ENCODE results near the gene GPC1.

GPC1 gene

DNA sequence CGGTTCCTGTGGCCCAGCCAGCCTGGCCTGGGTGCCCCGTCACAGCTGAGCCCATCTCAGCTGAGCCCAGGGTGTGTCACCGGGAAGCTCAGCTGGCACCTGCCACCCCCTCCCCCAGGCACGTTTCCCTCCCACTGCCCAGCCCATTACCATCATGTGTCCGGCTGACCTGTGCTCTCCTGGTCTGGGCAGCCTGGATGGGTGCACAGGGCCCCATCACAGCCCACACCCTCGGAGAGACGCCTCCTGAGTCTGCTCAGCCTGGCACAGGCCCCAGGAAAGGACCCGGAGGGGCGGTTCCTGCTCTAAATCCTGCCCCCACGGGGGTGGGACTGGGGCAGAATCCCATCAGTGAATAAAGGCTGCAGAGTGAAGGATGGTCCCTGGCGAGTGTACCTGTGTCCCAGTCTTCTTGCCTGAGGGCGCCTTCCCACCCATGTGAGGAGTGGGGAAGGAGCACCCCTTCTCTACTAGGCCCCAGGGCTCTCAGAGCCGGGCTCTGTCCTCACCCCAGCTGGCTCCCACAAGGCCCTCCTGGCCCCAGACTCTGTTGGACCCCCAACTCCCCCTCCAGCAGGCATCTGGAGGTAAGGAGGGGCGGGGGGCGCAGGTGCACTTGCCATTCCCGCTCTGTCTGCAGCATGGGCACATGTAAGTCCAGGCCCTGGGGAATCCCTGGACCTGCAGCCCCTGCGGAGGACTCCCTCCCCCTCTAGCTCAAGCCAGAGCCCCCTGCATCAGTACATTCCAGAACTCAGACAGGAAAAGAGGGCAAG lies 21.2 kb downstream of the GPC1 start:
- DNase-seq (ENCODE audit: low spot score in 2 of 2), result no peak
- Mint-ChIP-seq H3K4me1 (peaks cover 15% of the 10 kb centered on the region), H3K27ac (ENCODE audit: low read depth) (no peak overlapping the region), H3K4me3 (no peak overlapping the region), H3K27me3 (peaks cover 34% of the 10 kb centered on the region), H3K36me3 (ENCODE audit: insufficient read depth) (peaks cover 10% of the 10 kb centered on the region), H3K9me3 (no peaks in the 10 kb centered on the region)
- ATAC-seq (replicated peaks; ENCODE audit: extremely low read depth, poor library complexity, severe bottlenecking), result no peak

- DNase-seq (ENCODE audit: low spot score in 2 of 2) (no peak), ATAC-seq (replicated peaks; ENCODE audit: extremely low read depth, poor library complexity, severe bottlenecking) (no peak)
- Mint-ChIP-seq H3K36me3 (ENCODE audit: insufficient read depth) (peaks cover 8% of the 10 kb centered on the region), H3K9me3 (no peaks in the 10 kb centered on the region), H3K4me3 (no peak overlapping the region), H3K27me3 (peaks cover 28% of the 10 kb centered on the region), H3K27ac (ENCODE audit: low read depth) (no peak overlapping the region), H3K4me1 (peaks cover 9% of the 10 kb centered on the region)
These were observed 22.0 kb downstream of the GPC1 start for GRCh38 chr2:240457223-240458043.

- no peak overlapping the region for H3K27ac Mint-ChIP-seq (ENCODE audit: low read depth)
- H3K36me3 Mint-ChIP-seq (ENCODE audit: insufficient read depth), result peaks cover 8% of the 10 kb centered on the region
- no peak overlapping the region for H3K4me3 Mint-ChIP-seq
- peaks cover 28% of the 10 kb centered on the region for H3K27me3 Mint-ChIP-seq
- ATAC-seq (replicated peaks; ENCODE audit: extremely low read depth, poor library complexity, severe bottlenecking) (no peak), DNase-seq (ENCODE audit: low spot score in 2 of 2) (no peak)
- no peaks in the 10 kb centered on the region for H3K9me3 Mint-ChIP-seq
- peaks cover 9% of the 10 kb centered on the region for H3K4me1 Mint-ChIP-seq
These were observed 22.8 kb downstream of the GPC1 start for GRCh38 chr2:240458044-240458899.

DNA sequence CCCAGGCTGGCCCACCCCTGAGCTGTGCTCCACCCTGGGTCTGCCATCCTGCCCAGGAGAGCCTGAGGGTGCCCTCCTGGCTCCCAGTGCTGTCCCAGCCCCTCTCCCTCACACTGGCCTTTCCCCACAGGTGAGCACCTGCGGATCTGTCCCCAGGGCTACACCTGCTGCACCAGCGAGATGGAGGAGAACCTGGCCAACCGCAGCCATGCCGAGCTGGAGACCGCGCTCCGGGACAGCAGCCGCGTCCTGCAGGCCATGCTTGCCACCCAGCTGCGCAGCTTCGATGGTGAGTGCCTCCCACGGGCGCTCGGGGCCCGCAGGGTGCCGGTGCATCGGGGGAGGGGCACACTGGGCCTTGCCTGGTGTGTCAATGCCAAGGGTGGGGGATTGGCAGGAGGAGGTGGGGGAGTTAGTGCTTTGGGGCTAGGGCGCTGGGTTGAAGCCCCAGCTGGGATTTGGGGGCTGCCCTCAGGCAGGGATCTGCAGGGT lies 23.5 kb downstream of the GPC1 start:
- H3K4me3 Mint-ChIP-seq, result no peak overlapping the region
- peaks cover 8% of the 10 kb centered on the region for H3K36me3 Mint-ChIP-seq (ENCODE audit: insufficient read depth)
- DNase-seq (ENCODE audit: low spot score in 2 of 2) (no peak), ATAC-seq (replicated peaks; ENCODE audit: extremely low read depth, poor library complexity, severe bottlenecking) (no peak)
- H3K4me1 Mint-ChIP-seq, result peaks cover 9% of the 10 kb centered on the region
- no peaks in the 10 kb centered on the region for H3K9me3 Mint-ChIP-seq
- peaks cover 26% of the 10 kb centered on the region for H3K27me3 Mint-ChIP-seq
- H3K27ac Mint-ChIP-seq (ENCODE audit: low read depth), result no peak overlapping the region

DNA sequence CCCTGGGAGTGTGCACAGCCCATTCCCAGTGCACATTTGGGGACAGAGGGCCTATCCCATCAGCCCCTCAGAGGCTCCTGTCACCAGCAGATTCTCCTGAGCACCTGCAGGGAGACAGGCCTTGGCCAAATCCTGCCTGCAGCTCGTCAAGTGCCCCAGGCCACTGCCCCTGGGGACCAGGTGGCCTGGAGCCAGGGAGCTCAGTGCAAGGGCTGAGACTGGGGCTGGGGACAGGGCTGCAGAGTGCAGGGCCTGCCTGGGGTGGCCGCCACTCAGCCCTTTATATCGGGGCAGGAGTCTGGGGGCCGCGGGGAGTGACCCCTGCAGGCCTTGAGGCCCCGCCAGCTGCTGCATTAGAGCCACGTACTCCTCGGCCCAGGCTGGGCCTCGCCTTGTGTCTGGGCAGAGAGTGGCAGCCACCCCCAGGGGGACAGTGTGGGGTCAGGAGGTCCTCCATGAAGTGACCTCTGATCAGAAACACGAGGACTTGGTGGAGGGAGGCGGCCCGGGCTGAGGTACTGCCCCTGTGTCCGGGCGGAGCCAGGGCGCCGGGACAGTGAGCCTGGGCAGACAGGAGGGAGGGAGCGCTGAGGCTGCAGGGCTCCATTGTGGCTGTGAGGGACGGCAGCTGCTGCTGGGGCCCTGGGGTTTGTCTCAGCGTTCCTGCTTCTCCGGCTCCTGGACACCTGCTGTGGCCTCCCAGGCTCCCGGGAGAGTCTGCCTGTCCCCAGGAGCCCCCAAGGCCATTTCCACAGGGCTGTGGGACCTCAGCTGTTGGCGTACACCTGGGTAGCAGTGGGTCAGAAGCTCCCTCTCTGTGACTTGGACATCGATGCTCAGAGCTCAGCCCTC lies 24.2 kb downstream of the GPC1 start:
- H3K27me3 Mint-ChIP-seq, result peaks cover 19% of the 10 kb centered on the region
- H3K27ac Mint-ChIP-seq (ENCODE audit: low read depth), result no peak overlapping the region
- H3K36me3 Mint-ChIP-seq (ENCODE audit: insufficient read depth), result peaks cover 8% of the 10 kb centered on the region
- ATAC-seq (replicated peaks; ENCODE audit: extremely low read depth, poor library complexity, severe bottlenecking), result no peak
- H3K4me1 Mint-ChIP-seq, result peaks cover 4% of the 10 kb centered on the region
- no peaks in the 10 kb centered on the region for H3K9me3 Mint-ChIP-seq
- no peak for DNase-seq (ENCODE audit: low spot score in 2 of 2)
- H3K4me3 Mint-ChIP-seq, result no peak overlapping the region

GRCh38 chr2:240460253-240460711 lies 24.8 kb downstream of the GPC1 start:
- H3K9me3 Mint-ChIP-seq, result no peaks in the 10 kb centered on the region
- ATAC-seq (replicated peaks; ENCODE audit: extremely low read depth, poor library complexity, severe bottlenecking), result no peak
- no peaks in the 10 kb centered on the region for H3K4me1 Mint-ChIP-seq
- H3K36me3 Mint-ChIP-seq (ENCODE audit: insufficient read depth), result peaks cover 8% of the 10 kb centered on the region
- H3K27ac Mint-ChIP-seq (ENCODE audit: low read depth), result no peak overlapping the region
- no peak overlapping the region for H3K4me3 Mint-ChIP-seq
- H3K27me3 Mint-ChIP-seq, result peaks cover 13% of the 10 kb centered on the region
- no peak for DNase-seq (ENCODE audit: low spot score in 2 of 2)

DNA sequence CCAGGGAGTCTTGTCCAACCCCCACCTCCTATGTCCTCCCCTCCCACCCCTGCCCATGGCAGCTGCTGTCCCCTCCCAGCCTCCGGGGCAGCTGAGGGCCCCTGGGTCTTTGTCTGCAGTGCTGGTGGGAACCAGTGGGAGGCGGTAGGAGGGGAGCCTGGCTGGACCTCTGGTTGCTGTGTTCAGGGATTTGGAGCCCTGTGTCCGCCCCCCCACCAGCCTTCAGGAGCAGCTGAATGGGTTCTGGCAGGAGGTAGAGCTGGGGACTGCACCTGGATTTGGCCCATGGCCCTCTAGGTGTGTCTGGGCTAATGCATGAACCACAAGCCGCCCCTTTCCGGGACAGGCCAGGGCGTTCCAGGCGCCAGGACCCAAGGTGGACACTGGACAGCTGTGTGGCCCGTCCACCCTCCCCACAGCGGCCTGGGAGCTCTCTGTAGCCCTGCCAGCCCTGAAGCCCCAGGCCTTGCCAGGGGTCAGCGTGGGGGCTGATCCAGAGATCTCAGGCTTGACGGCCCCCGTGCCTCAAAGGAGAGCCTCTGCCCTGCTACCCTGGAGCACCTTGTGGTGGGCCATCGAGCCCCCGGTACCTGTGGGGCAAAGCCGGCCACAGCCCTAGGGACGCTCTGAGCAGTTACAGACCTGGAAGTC lies 25.4 kb downstream of the GPC1 start:
- ATAC-seq (replicated peaks; ENCODE audit: extremely low read depth, poor library complexity, severe bottlenecking) (no peak), DNase-seq (ENCODE audit: low spot score in 2 of 2) (no peak)
- Mint-ChIP-seq H3K36me3 (ENCODE audit: insufficient read depth) (peaks cover 8% of the 10 kb centered on the region), H3K4me1 (no peaks in the 10 kb centered on the region), H3K9me3 (no peaks in the 10 kb centered on the region), H3K27me3 (peaks cover 12% of the 10 kb centered on the region), H3K4me3 (no peak overlapping the region), H3K27ac (ENCODE audit: low read depth) (no peak overlapping the region)

- ATAC-seq (replicated peaks; ENCODE audit: extremely low read depth, poor library complexity, severe bottlenecking) (no peak), DNase-seq (ENCODE audit: low spot score in 2 of 2) (no peak)
- Mint-ChIP-seq H3K4me3 (no peak overlapping the region), H3K27ac (ENCODE audit: low read depth) (no peak overlapping the region), H3K27me3 (peaks cover 7% of the 10 kb centered on the region), H3K4me1 (no peaks in the 10 kb centered on the region), H3K36me3 (ENCODE audit: insufficient read depth) (peaks cover 8% of the 10 kb centered on the region), H3K9me3 (no peaks in the 10 kb centered on the region)
These were observed 26.1 kb downstream of the GPC1 start for GRCh38 chr2:240461471-240462072.

GRCh38 chr2:240462073-240462706 lies 26.7 kb downstream of the GPC1 start:
- ATAC-seq (replicated peaks; ENCODE audit: extremely low read depth, poor library complexity, severe bottlenecking) (no peak), DNase-seq (ENCODE audit: low spot score in 2 of 2) (no peak)
- Mint-ChIP-seq H3K9me3 (no peaks in the 10 kb centered on the region), H3K36me3 (ENCODE audit: insufficient read depth) (peaks cover 8% of the 10 kb centered on the region), H3K4me3 (no peak overlapping the region), H3K27ac (ENCODE audit: low read depth) (no peak overlapping the region), H3K27me3 (peaks cover under 1% of the 10 kb centered on the region), H3K4me1 (no peaks in the 10 kb centered on the region)

DNA sequence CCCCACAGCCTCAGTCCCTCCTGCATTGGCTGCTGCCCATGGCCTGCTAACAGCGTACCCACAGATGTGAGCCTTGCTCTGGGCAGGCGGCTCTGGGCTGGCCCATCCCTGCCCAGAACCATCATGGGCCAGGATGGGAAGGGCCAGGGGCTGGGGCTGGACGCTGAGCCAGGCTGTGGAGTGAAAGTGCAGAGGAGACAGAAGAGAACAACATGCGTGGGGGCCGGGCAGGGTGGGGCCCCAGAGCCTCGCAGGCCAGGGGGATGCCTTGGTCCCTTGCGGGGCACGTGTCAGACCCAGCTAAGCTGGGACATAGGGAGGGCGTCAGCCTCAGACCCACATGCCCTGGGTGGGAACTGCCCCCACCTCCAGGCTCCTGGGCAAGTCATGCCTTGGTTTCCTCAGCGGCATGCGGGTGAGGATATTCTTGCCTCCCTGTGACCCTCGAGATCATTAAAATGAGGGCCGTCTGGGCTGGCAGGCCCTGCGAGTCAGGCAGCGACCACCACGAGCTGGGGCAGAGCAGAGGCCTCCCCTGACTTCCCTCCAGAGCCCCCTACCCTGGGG lies 27.3 kb downstream of the GPC1 start:
- H3K27me3 Mint-ChIP-seq, result no peaks in the 10 kb centered on the region
- DNase-seq (ENCODE audit: low spot score in 2 of 2) (no peak), ATAC-seq (replicated peaks; ENCODE audit: extremely low read depth, poor library complexity, severe bottlenecking) (no peak)
- H3K9me3 Mint-ChIP-seq, result no peaks in the 10 kb centered on the region
- H3K4me3 Mint-ChIP-seq, result no peak overlapping the region
- H3K27ac Mint-ChIP-seq (ENCODE audit: low read depth), result no peak overlapping the region
- H3K4me1 Mint-ChIP-seq, result no peaks in the 10 kb centered on the region
- peaks cover 4% of the 10 kb centered on the region for H3K36me3 Mint-ChIP-seq (ENCODE audit: insufficient read depth)
